Brain microvascular endothelial cell (primary cell): Measurements from ENCODE around the gene RYR3.

ENCODE experiments used
- DNase-seq: peaks from one replicate; pipeline ENCODE4 v3.0.0-alpha.2; 2020
- H3K27ac ChIP-seq: fragments of 250-450 bp; sonication (Bioruptor Pico); 2 replicates; pipeline ENCODE4 v1.5.1; 2020; ENCODE audit warnings: mild to moderate bottlenecking, moderate library complexity
- H3K27me3 ChIP-seq: fragments of 250-450 bp; sonication (Bioruptor Pico); replicated peaks from 2 replicates; pipeline ENCODE4 v1.5.1; 2020; ENCODE audit warnings: mild to moderate bottlenecking
- H3K36me3 ChIP-seq: fragments of 250-450 bp; sonication (Bioruptor Pico); replicated peaks from 2 replicates; pipeline ENCODE4 v1.5.1; 2020; ENCODE audit warnings: mild to moderate bottlenecking
- H3K4me3 ChIP-seq: 2 replicates; pipeline ENCODE4 v1.5.1; 2011; ENCODE audit warnings: low read depth, mild to moderate bottlenecking, control low read depth, low read length, moderate library complexity
- in situ Hi-C: cut with HindIII; loops from 2 replicates; pipeline ENCODE4 v1.10.0; 2017; ENCODE audit warnings: low sequenced_read_pairs, low pct_ligation_motif_present
- TF ChIP-seq, protein P1 (sequence below): IDR thresholded peaks from 2 replicates; pipeline ENCODE4 v1.5.1; 2011; ENCODE audit warnings: low read depth, mild to moderate bottlenecking, moderate library complexity, low read length, control low read depth, inconsistent platforms; ENCODE audit errors: missing control alignments

The RYR3 gene

DNA sequence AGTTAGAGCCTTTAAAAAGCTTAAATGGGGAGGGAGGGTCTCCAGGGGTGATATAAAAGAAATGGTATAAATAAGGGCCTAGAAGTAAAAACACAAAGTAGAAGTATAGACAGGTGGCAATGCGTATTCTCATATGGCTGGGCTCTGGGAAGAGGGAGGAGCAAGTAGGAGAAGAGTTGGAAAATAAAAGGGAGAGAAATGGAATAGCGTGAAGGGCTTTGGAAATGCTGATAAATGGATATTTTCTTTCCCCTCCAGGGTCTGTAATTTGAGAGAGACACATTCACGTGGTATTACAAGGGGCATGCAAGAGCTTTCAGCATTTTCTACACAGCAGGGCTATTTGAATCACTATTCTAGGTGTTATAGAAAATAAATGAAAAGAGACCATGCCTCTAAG is 313.7 kb downstream of the RYR3 start:
- no peak overlapping the region for H3K27ac ChIP-seq
- H3K27me3 ChIP-seq = no peaks in the 10 kb centered on the region
- TF ChIP-seq, protein P1, sequence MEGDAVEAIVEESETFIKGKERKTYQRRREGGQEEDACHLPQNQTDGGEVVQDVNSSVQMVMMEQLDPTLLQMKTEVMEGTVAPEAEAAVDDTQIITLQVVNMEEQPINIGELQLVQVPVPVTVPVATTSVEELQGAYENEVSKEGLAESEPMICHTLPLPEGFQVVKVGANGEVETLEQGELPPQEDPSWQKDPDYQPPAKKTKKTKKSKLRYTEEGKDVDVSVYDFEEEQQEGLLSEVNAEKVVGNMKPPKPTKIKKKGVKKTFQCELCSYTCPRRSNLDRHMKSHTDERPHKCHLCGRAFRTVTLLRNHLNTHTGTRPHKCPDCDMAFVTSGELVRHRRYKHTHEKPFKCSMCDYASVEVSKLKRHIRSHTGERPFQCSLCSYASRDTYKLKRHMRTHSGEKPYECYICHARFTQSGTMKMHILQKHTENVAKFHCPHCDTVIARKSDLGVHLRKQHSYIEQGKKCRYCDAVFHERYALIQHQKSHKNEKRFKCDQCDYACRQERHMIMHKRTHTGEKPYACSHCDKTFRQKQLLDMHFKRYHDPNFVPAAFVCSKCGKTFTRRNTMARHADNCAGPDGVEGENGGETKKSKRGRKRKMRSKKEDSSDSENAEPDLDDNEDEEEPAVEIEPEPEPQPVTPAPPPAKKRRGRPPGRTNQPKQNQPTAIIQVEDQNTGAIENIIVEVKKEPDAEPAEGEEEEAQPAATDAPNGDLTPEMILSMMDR = no peak
- no peaks in the 10 kb centered on the region for H3K36me3 ChIP-seq
- DNase-seq = no peak
- H3K4me3 ChIP-seq = no peak overlapping the region
- in situ Hi-C loops = no loop called here

DNA sequence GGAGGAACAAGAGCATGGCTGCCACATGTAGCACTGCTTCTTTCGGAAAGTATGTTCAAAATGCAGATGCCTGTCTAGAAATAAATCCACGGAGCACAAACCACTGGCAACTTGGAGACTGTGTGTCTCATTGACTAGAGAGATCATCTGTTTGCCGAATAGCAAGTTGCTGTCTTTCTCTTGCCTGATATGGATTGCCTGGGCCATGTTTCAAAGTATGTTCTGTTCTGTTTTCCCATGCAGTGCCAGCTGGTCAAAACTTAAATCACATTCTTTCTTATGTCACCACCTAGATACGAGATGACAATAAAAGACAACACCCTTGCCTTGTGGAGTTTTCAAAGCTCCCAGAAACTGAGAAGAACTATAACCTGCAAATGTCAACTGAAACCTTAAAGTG is 318.9 kb downstream of the RYR3 start:
- Histone ChIP-seq H3K36me3 (no peaks in the 10 kb centered on the region), H3K4me3 (no peak overlapping the region), H3K27ac (no peak overlapping the region), H3K27me3 (no peaks in the 10 kb centered on the region)
- in situ Hi-C loops = no loop called here
- TF ChIP-seq, protein P1 = no peak
- DNase-seq = no peak

DNA sequence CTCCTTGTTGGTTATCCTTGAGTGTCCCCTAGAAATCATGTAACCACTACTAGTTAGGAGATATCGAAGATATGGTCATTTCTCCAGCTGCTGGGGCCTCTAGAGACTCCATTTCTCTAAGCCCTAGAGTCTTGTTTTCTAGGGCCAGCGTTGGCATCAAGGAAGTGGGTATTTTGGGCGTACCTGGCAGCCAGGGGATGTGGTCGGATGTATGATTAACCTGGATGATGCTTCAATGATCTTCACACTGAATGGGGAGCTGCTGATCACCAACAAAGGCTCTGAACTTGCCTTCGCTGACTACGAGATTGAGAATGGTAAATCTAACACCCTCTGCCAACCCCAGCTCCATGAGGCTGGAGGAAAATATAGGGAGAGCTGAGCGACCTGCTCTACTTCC is 325.5 kb downstream of the RYR3 start:
- H3K27me3 ChIP-seq = no peaks in the 10 kb centered on the region
- TF ChIP-seq, protein P1 = no peak
- no peak for DNase-seq
- no peaks in the 10 kb centered on the region for H3K36me3 ChIP-seq
- no peak overlapping the region for H3K4me3 ChIP-seq
- in situ Hi-C loops = no loop called here
- no peak overlapping the region for H3K27ac ChIP-seq

DNA sequence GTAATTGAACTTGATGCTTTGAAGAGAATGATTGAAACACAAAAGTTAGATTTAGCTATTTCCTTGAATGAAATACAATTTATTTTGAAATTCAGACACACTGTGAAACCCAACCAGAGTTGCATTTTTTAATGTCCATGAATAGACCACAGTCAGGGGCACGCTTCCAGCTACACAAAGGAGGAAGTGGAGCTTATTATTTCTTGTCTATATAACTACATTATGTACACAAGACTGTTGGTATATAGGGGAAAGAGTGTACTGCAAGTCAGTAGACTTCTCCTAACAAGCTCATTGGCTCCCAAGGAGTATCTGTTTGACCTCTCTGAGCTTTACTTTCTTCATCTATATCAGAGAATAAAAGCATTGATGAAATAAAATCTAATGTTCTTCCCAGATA is 326.2 kb downstream of the RYR3 start:
- H3K4me3 ChIP-seq = no peak overlapping the region
- in situ Hi-C loops = no loop called here
- H3K27me3 ChIP-seq = no peaks in the 10 kb centered on the region
- no peak overlapping the region for H3K27ac ChIP-seq
- TF ChIP-seq, protein P1 = no peak
- no peaks in the 10 kb centered on the region for H3K36me3 ChIP-seq
- no peak for DNase-seq

DNA sequence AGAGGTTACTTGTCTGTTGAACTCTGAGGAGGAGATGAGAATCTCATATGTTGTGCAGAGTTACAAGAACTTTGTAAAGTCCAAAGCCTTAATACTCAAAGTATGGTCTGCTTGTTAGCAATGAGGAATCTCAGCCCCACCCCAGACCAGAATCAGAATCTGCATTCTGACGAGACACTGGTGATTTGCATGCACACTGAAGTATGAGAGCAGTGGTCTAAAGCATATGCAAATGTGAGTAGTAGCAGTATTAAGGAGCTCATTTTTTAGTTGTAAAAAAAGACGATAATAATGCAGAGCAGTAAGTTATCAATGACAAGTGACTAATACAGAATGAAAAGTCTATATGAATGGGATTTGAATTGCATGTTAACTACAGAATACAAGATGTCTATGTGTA is 327.7 kb downstream of the RYR3 start:
- in situ Hi-C loops = no loop called here
- Histone ChIP-seq H3K4me3 (no peak overlapping the region), H3K27me3 (no peaks in the 10 kb centered on the region), H3K36me3 (no peaks in the 10 kb centered on the region), H3K27ac (no peak overlapping the region)
- DNase-seq = no peak
- TF ChIP-seq, protein P1 = no peak

DNA sequence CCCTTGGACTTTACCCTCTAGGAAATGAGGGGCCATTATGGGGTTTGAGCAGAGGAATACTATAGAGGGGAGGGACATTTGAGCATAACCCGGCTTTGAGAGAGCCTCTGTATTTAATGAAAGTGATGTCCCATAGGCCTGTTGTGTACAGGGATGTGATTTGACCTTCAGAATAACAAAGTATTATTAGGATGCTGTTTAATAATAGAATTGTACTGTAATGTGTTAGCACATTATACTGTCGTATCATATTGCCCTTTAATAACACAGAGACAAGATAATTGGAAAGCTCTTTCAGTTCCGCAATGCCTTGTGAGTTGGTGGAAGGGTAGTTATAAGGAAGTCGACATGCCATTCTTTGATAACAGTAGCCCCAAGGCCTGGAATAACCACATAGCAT is 328.3 kb downstream of the RYR3 start:
- in situ Hi-C loops = no loop called here
- H3K27ac ChIP-seq = no peak overlapping the region
- TF ChIP-seq, protein P1 = no peak

More for the DNA sequence above, 328.3 kb downstream of the RYR3 start:
- Histone ChIP-seq H3K27me3 (no peaks in the 10 kb centered on the region), H3K4me3 (no peak overlapping the region), H3K36me3 (no peaks in the 10 kb centered on the region)
- DNase-seq = no peak
